Fibroblast of peridontal ligament (primary cell): ENCODE results near the gene CFL1.

Experiments used
- DNase-seq: peaks from one replicate; pipeline ENCODE4 v3.0.0-alpha.2; 2010; ENCODE audit errors: extremely low read depth

The CFL1 gene

GRCh38 chr11:65870706-65871681 lies 13.0 kb upstream of the CFL1 start:
- DNase-seq: no peak

- DNase-seq: no peak
Measured at GRCh38 chr11:65870307-65870658, 12.3 kb upstream of the CFL1 start.

GRCh38 chr11:65869643-65870306 lies 11.8 kb upstream of the CFL1 start:
- no peak for DNase-seq

- DNase-seq: no peak
Measured at GRCh38 chr11:65868907-65869306, 10.9 kb upstream of the CFL1 start.

GRCh38 chr11:65868076-65868667 lies 10.2 kb upstream of the CFL1 start:
- no peak for DNase-seq

- no peak for DNase-seq
Measured at GRCh38 chr11:65867284-65868071, 9.5 kb upstream of the CFL1 start.

- DNase-seq: no peak
Measured at GRCh38 chr11:65866509-65867283, 8.7 kb upstream of the CFL1 start.

GRCh38 chr11:65865550-65866172 lies 7.7 kb upstream of the CFL1 start:
- no peak for DNase-seq

- DNase-seq: no peak
Measured at GRCh38 chr11:65864706-65865471, 6.9 kb upstream of the CFL1 start.

- no peak for DNase-seq
Measured at GRCh38 chr11:65863889-65864705, 6.1 kb upstream of the CFL1 start.

GRCh38 chr11:65862941-65863888 lies 5.2 kb upstream of the CFL1 start:
- no peak for DNase-seq

- no peak for DNase-seq
Measured at GRCh38 chr11:65862191-65862735, 4.3 kb upstream of the CFL1 start.

- DNase-seq: no peak
Measured at GRCh38 chr11:65861533-65862183, 3.7 kb upstream of the CFL1 start.

- no peak for DNase-seq
Measured at GRCh38 chr11:65861165-65861505, 3.2 kb upstream of the CFL1 start.

GRCh38 chr11:65860278-65861164 lies 2.5 kb upstream of the CFL1 start, which contains the start of gene MUS81:
Gene MUS81, plus strand, starts transcription at chr11:65860433. Its CDS starts 321 bp downstream, at chr11:65860754.
- DNase-seq: peak; percentile 97

GRCh38 chr11:65859812-65860277 lies 1.9 kb upstream of the CFL1 start:
- no peak for DNase-seq
